Muscle layer of colon (tissue), 2 donors: ENCODE data around the gene CCDC167.

Experiments
- H3K27ac ChIP-seq: one replicate; pipeline ENCODE4 v1.7.0; 2013; ENCODE audit warnings: low read depth, mild to moderate bottlenecking, low read length, moderate library complexity
- H3K27me3 ChIP-seq, 2 donors: one replicate each; pipeline ENCODE4 v1.7.0; 2013; ENCODE audit warnings: low read length in 2 of 2, mild to moderate bottlenecking in 2 of 2; ENCODE audit not compliant: insufficient read depth in 2 of 2, control insufficient read depth in 1 of 2
- H3K36me3 ChIP-seq: one replicate; pipeline ENCODE4 v1.7.0; 2013; ENCODE audit warnings: mild to moderate bottlenecking, low read length; ENCODE audit not compliant: insufficient read depth
- H3K4me1 ChIP-seq: one replicate; pipeline ENCODE4 v1.7.0; 2013; ENCODE audit warnings: mild to moderate bottlenecking, low read length; ENCODE audit not compliant: insufficient read depth
- H3K4me3 ChIP-seq, 2 donors: one replicate each; pipeline ENCODE4 v1.7.0; 2013; ENCODE audit warnings: low read length in 2 of 2, low read depth in 1 of 2, mild to moderate bottlenecking in 1 of 2, moderate library complexity in 1 of 2
- H3K9ac ChIP-seq: one replicate; pipeline ENCODE4 v1.7.0; 2013; ENCODE audit warnings: low read length
- H3K9me3 ChIP-seq: one replicate; pipeline ENCODE4 v1.7.0; 2013; ENCODE audit warnings: mild to moderate bottlenecking, low read length
- donor health status: abdominal sarcoma.
- donor health status: Adenocarcinoma of cecum.

CCDC167 gene

GRCh38 chr6:37499433-37500293 lies at the start of gene CCDC167:
Gene CCDC167 (minus strand): TSS chr6:37499893. CDS start chr6:37499863, 30 bp downstream.
- Histone ChIP-seq H3K27me3 (no peaks in the 10 kb centered on the region), H3K4me3 (peak within 1 kb of the TSS; percentile 50 to 79), H3K27ac (peak within 1 kb of the TSS; percentile 35), H3K9me3 (no peaks in the 10 kb centered on the region), H3K9ac (peak within 1 kb of the TSS; percentile 18), H3K36me3 (no peaks in the 10 kb centered on the region), H3K4me1 (peaks cover 5% of the 10 kb centered on the region)

- no peaks in the 10 kb centered on the region for H3K36me3 ChIP-seq
- no peak overlapping the region for H3K4me3 ChIP-seq
- H3K9ac ChIP-seq, result no peak overlapping the region
- H3K4me1 ChIP-seq, result no peaks in the 10 kb centered on the region
- no peaks in the 10 kb centered on the region for H3K27me3 ChIP-seq
- H3K9me3 ChIP-seq, result no peaks in the 10 kb centered on the region
- no peak overlapping the region for H3K27ac ChIP-seq
Measured at GRCh38 chr6:37549154-37549553, 49.5 kb upstream of the CCDC167 start.

GRCh38 chr6:37548067-37548674 lies 48.5 kb upstream of the CCDC167 start:
- Histone ChIP-seq H3K36me3 (no peaks in the 10 kb centered on the region), H3K4me1 (no peaks in the 10 kb centered on the region), H3K9ac (no peak overlapping the region), H3K27ac (no peak overlapping the region), H3K9me3 (no peaks in the 10 kb centered on the region), H3K4me3 (no peak overlapping the region), H3K27me3 (no peaks in the 10 kb centered on the region)

- Histone ChIP-seq H3K27ac (no peak overlapping the region), H3K36me3 (no peaks in the 10 kb centered on the region), H3K9me3 (no peaks in the 10 kb centered on the region), H3K9ac (no peak overlapping the region), H3K27me3 (no peaks in the 10 kb centered on the region), H3K4me1 (no peaks in the 10 kb centered on the region), H3K4me3 (no peak overlapping the region)
Measured at GRCh38 chr6:37547564-37548061, 47.9 kb upstream of the CCDC167 start.

- H3K36me3 ChIP-seq, result no peaks in the 10 kb centered on the region
- no peak overlapping the region for H3K4me3 ChIP-seq
- no peaks in the 10 kb centered on the region for H3K4me1 ChIP-seq
Measured at GRCh38 chr6:37546141-37546871, 46.6 kb upstream of the CCDC167 start.

GRCh38 chr6:37544530-37544929 lies 44.8 kb upstream of the CCDC167 start:
- Histone ChIP-seq H3K4me3 (no peak overlapping the region), H3K9me3 (no peaks in the 10 kb centered on the region), H3K27ac (no peak overlapping the region), H3K36me3 (no peaks in the 10 kb centered on the region), H3K27me3 (no peaks in the 10 kb centered on the region), H3K9ac (no peak overlapping the region), H3K4me1 (no peaks in the 10 kb centered on the region)

More at GRCh38 chr6:37546141-37546871, 46.6 kb upstream of the CCDC167 start:
- H3K9me3 ChIP-seq, result no peaks in the 10 kb centered on the region
- no peaks in the 10 kb centered on the region for H3K27me3 ChIP-seq
- no peak overlapping the region for H3K27ac ChIP-seq
- no peak overlapping the region for H3K9ac ChIP-seq

GRCh38 chr6:37543361-37543760 lies 43.7 kb upstream of the CCDC167 start:
- Histone ChIP-seq H3K4me3 (no peak overlapping the region), H3K27me3 (no peaks in the 10 kb centered on the region), H3K36me3 (no peaks in the 10 kb centered on the region), H3K9ac (no peak overlapping the region), H3K4me1 (no peaks in the 10 kb centered on the region), H3K27ac (no peak overlapping the region), H3K9me3 (no peaks in the 10 kb centered on the region)

GRCh38 chr6:37541346-37541745 lies 41.7 kb upstream of the CCDC167 start:
- Histone ChIP-seq H3K27ac (no peak overlapping the region), H3K4me3 (no peak overlapping the region), H3K9me3 (no peaks in the 10 kb centered on the region), H3K9ac (no peak overlapping the region), H3K27me3 (peaks cover 0 to 7% of the 10 kb centered on the region in 2 donors), H3K4me1 (no peaks in the 10 kb centered on the region), H3K36me3 (no peaks in the 10 kb centered on the region)

GRCh38 chr6:37540390-37540789 lies 40.7 kb upstream of the CCDC167 start:
- Histone ChIP-seq H3K9me3 (no peaks in the 10 kb centered on the region), H3K4me1 (peaks cover 4% of the 10 kb centered on the region), H3K4me3 (no peak overlapping the region), H3K9ac (no peak overlapping the region), H3K36me3 (no peaks in the 10 kb centered on the region), H3K27ac (no peak overlapping the region), H3K27me3 (peaks cover 3 to 17% of the 10 kb centered on the region in 2 donors)

GRCh38 chr6:37540029-37540352 lies 40.3 kb upstream of the CCDC167 start:
- Histone ChIP-seq H3K4me1 (peaks cover 8% of the 10 kb centered on the region), H3K27me3 (peaks cover 7 to 21% of the 10 kb centered on the region in 2 donors), H3K27ac (no peak overlapping the region), H3K4me3 (no peak overlapping the region), H3K36me3 (no peaks in the 10 kb centered on the region), H3K9me3 (no peaks in the 10 kb centered on the region), H3K9ac (no peak overlapping the region)
